Tibial nerve (tissue), 4 donors: ENCODE measurements around the gene PAK1. TPM values are rescaled to one million over a fixed set of nuclear protein-coding genes. Genes with fewer than 3 reads are reported as not detected.

Source experiments
- DNase-seq, 2 donors: peaks; one replicate each; pipeline ENCODE4 v3.0.0-alpha.2; 2019; ENCODE audit warnings: low spot score in 2 of 2
- H3K27ac ChIP-seq, 4 donors: fragments of 200-600 bp; sonication (generic) in 3 of 4; one replicate each; pipeline ENCODE4 v1.5.1; 2017 to 2019; ENCODE audit warnings: mild to moderate bottlenecking in 1 of 4
- H3K27me3 ChIP-seq, 2 donors: fragments of 200-600 bp; sonication (generic) in 1 of 2; one replicate each; pipeline versions ENCODE4 v1.5.1 to v1.6.0; 2017 to 2019
- H3K36me3 ChIP-seq, 3 donors: fragments of 200-600 bp; sonication (generic); one replicate each; pipeline ENCODE4 v1.5.1; 2018 to 2019
- H3K4me1 ChIP-seq, 4 donors: fragments of 200-600 bp; sonication (generic) in 3 of 4; one replicate each; pipeline ENCODE4 v1.5.1; 2017 to 2019
- H3K4me3 ChIP-seq, 4 donors: fragments of 200-600 bp; sonication (generic) in 3 of 4; one replicate each; pipeline ENCODE4 v1.5.1; 2017 to 2019; ENCODE audit warnings: mild to moderate bottlenecking in 1 of 4, moderate library complexity in 1 of 4
- H3K9me3 ChIP-seq, 4 donors: fragments of 200-600 bp; sonication (generic) in 3 of 4; one replicate each; pipeline ENCODE4 v1.5.1; 2017 to 2019
- EP300 ChIP-seq, 2 donors: sonication (generic); formaldehyde crosslinking; IDR thresholded peaks; one replicate each; pipeline ENCODE4 v1.6.1; 2017; ENCODE audit warnings: antibody characterized with exemption in 2 of 2, mild to moderate bottlenecking in 1 of 2
- POLR2A ChIP-seq, 2 donors: fragments of 450-650 bp; IDR thresholded peaks; one replicate each; pipeline ENCODE4 v1.6.1; 2017; ENCODE audit warnings: antibody characterized with exemption in 2 of 2, mild to moderate bottlenecking in 2 of 2, moderate library complexity in 2 of 2
- WGBS, 2 donors: methylation state at CpG; one replicate each; pipeline ENCODE4 v1.1.5; 2018; 5-methylcytosine and 5-hydroxymethylcytosine counted together
- total RNA-seq, 4 donors: library from RNA; depleted of rRNA; stranded (reverse); fragments of >200 nt; gene quantifications; one replicate each; pipeline ENCODE4 v1.1.0, GENCODE V29; 2016
- TF ChIP-seq, protein P1 (sequence below), 5 experiments: fragments of 200-600 bp in 3 of 5; fragments of 450-650 bp in 2 of 5; sonication (generic) in 3 of 5; IDR thresholded peaks; one replicate each; pipeline ENCODE4 v1.5.1; 2016 to 2019; ENCODE audit warnings: antibody characterized with exemption in 5 of 5, mild to moderate bottlenecking in 3 of 5, moderate library complexity in 2 of 5

Gene PAK1
- total RNA-seq, 4 donors from 2014 or later = 13.9 to 28.5 (median 25.4) TPM

DNA sequence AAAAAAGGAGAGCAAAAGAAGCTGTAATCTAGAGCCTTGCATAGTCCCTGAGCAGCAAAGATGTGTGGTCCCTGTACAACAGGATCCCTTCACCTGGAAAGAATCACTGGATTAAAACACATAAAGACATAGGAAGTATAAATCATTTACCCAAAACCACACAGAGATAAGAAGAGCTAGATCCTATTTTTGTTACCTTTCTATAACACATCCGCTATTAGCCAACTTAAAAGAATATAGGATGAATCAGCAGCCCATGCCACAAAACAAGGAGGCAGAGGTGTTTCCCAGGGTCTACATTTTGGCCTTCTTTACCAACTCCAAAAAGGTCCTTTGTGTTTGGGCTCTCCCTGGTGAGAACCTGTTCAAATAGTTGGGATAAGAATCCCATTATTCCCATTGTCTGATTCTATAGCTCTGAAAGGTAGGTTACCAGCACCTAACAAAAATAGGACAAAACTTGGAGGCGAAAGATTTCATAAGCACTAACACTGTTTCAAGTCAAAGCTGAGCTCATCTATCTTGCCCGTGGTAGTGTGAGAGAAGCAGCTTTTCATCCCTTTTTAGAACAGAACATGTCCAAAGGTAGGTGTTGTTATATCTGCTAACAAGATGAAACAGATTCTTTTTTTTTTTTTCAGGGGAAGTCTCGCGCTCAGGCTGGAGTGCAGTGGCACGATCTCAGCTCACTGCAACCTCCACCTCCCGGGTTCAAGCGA lies 26.8 kb downstream of the PAK1 start:
- no peak overlapping the region for H3K27ac ChIP-seq
- no peaks in the 10 kb centered on the region for H3K36me3 ChIP-seq
- H3K4me1 ChIP-seq = no peaks in the 10 kb centered on the region
- WGBS, 2 donors = 91 to 92% methylated on average over 8 of the region's 8 CpGs
- no peak for DNase-seq
- H3K9me3 ChIP-seq = no peaks in the 10 kb centered on the region
- TF ChIP-seq, protein P1, sequence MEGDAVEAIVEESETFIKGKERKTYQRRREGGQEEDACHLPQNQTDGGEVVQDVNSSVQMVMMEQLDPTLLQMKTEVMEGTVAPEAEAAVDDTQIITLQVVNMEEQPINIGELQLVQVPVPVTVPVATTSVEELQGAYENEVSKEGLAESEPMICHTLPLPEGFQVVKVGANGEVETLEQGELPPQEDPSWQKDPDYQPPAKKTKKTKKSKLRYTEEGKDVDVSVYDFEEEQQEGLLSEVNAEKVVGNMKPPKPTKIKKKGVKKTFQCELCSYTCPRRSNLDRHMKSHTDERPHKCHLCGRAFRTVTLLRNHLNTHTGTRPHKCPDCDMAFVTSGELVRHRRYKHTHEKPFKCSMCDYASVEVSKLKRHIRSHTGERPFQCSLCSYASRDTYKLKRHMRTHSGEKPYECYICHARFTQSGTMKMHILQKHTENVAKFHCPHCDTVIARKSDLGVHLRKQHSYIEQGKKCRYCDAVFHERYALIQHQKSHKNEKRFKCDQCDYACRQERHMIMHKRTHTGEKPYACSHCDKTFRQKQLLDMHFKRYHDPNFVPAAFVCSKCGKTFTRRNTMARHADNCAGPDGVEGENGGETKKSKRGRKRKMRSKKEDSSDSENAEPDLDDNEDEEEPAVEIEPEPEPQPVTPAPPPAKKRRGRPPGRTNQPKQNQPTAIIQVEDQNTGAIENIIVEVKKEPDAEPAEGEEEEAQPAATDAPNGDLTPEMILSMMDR (IDR thresholded peaks at IDR 0.05) = no peak
- TF ChIP-seq EP300 (IDR thresholded peaks at IDR 0.05) = no peak
- TF ChIP-seq POLR2A (IDR thresholded peaks at IDR 0.05) = no peak
- no peak overlapping the region for H3K4me3 ChIP-seq
- no peaks in the 10 kb centered on the region for H3K27me3 ChIP-seq

DNA sequence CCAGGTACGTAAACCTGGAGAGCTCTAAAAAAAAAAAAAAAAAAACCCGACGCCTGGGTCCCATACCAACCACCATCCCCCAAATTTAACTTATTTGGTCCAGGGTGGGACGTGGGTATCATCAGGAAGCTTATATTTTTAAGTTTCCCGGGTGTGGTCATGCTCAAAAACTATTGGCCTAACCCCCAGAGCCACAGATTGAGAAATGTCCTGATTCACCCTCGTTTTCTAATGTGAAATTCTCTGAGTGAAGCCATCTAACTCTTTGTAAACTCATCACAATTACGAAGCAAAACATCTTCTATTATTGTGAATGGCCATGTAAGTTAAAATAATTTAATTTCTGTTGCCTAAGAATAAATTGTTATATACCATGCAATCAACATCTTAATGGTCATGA lies 29.6 kb downstream of the PAK1 start:
- WGBS, 2 donors = 84 to 86% methylated on average over 7 of the region's 7 CpGs
- H3K27ac ChIP-seq = no peak overlapping the region
- no peaks in the 10 kb centered on the region for H3K27me3 ChIP-seq
- H3K4me3 ChIP-seq = no peak overlapping the region
- TF ChIP-seq POLR2A (IDR thresholded peaks at IDR 0.05) = no peak
- TF ChIP-seq EP300 (IDR thresholded peaks at IDR 0.05) = no peak
- TF ChIP-seq, protein P1 (IDR thresholded peaks at IDR 0.05) = no peak
- H3K36me3 ChIP-seq = no peaks in the 10 kb centered on the region
- DNase-seq = no peak
- H3K9me3 ChIP-seq = no peaks in the 10 kb centered on the region
- no peaks in the 10 kb centered on the region for H3K4me1 ChIP-seq

DNA sequence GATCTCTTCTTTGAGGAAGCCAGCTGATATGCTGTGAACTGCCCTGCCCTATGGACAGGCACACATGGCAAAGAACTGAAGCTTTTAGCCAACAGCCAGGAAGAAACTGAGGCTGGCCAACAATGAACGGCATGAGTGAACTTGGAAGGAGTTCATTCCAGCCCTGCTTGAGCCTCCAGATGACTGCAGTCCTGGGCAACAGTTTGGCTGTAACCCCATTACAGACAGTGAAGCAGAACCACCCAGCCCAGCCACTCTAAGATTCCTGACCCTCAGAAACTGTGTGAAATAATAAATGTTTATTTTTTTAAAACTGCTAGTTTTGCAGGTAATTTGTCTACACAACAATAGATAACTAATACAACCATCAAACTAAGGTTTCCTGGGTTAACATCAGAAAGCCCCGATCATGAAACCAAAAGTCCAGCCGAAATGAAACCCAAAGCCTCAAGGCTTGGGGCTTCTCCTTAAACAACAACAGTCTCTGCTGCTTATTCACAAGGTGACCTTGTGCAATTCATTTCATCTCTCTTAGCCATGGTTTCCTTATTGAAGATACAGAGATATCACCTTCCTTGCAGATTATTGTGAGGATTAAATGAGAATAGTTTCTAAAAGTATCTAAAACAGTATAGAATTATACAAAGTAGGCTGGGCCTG lies 31.4 kb downstream of the PAK1 start:
- WGBS, 2 donors = 85 to 87% methylated on average over 3 of the region's 3 CpGs
- no peak for DNase-seq
- H3K27me3 ChIP-seq = no peaks in the 10 kb centered on the region
- no peaks in the 10 kb centered on the region for H3K9me3 ChIP-seq
- H3K4me3 ChIP-seq = no peak overlapping the region
- TF ChIP-seq POLR2A (IDR thresholded peaks at IDR 0.05) (no peak), EP300 (IDR thresholded peaks at IDR 0.05) (no peak)
- TF ChIP-seq, protein P1 (IDR thresholded peaks at IDR 0.05) = no peak
- H3K4me1 ChIP-seq = no peaks in the 10 kb centered on the region
- no peaks in the 10 kb centered on the region for H3K36me3 ChIP-seq
- no peak overlapping the region for H3K27ac ChIP-seq

DNA sequence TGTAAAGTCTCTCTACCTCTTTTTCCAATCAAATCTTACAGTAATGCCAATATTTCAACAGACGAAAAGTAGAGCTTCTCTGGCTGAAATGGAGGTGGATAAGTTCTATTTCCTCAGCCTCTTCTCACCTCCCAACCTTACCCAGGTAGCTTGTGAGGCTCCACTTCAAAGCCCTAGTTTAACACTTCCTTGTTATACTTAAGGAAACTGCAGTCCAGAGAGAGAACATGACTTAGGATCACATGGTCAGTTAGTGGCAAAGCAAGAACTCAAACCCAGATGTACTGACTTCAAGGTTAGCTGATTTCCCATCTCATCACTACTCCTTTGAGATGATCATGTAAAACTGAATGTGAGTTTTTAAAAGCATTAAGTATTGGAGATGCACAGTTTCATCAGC lies 32.5 kb downstream of the PAK1 start:
- no peak for DNase-seq
- H3K9me3 ChIP-seq = no peaks in the 10 kb centered on the region
- 76 to 96% methylated on average over 1 of the region's 1 CpG for WGBS, 2 donors
- H3K27ac ChIP-seq = no peak overlapping the region
- no peaks in the 10 kb centered on the region for H3K4me1 ChIP-seq
- no peaks in the 10 kb centered on the region for H3K36me3 ChIP-seq
- TF ChIP-seq, protein P1 (IDR thresholded peaks at IDR 0.05) = no peak
- TF ChIP-seq POLR2A (IDR thresholded peaks at IDR 0.05) (no peak), EP300 (IDR thresholded peaks at IDR 0.05) (no peak)
- no peaks in the 10 kb centered on the region for H3K27me3 ChIP-seq
- H3K4me3 ChIP-seq = no peak overlapping the region

DNA sequence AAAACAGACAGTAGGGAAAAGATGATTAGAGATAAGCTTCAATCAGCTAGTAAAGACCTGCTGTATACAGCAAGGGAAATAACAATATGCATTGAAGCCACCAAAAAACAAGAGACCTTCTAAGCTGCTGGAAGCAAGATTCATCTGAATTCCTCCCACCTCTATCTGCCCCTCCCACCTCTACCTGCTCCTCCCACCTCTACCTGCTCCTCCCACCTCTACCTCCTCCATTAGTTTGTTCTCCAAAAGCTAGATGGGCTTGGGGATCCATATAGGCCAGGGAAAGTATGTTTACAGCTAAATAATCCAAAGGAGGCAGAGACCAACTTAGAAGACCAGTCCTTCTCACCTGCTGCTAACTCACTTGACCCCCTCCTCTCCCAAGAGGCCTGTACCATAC lies 33.2 kb downstream of the PAK1 start:
- Histone ChIP-seq H3K36me3 (no peaks in the 10 kb centered on the region), H3K9me3 (no peaks in the 10 kb centered on the region), H3K27me3 (no peaks in the 10 kb centered on the region), H3K4me3 (no peak overlapping the region), H3K27ac (no peak overlapping the region), H3K4me1 (no peaks in the 10 kb centered on the region)
- TF ChIP-seq, protein P1 (IDR thresholded peaks at IDR 0.05) = no peak
- no peak for TF ChIP-seq POLR2A (IDR thresholded peaks at IDR 0.05)
- TF ChIP-seq EP300 (IDR thresholded peaks at IDR 0.05) = no peak
- DNase-seq = no peak
